ENCODE measurements around the gene SIGLEC1.

DNA sequence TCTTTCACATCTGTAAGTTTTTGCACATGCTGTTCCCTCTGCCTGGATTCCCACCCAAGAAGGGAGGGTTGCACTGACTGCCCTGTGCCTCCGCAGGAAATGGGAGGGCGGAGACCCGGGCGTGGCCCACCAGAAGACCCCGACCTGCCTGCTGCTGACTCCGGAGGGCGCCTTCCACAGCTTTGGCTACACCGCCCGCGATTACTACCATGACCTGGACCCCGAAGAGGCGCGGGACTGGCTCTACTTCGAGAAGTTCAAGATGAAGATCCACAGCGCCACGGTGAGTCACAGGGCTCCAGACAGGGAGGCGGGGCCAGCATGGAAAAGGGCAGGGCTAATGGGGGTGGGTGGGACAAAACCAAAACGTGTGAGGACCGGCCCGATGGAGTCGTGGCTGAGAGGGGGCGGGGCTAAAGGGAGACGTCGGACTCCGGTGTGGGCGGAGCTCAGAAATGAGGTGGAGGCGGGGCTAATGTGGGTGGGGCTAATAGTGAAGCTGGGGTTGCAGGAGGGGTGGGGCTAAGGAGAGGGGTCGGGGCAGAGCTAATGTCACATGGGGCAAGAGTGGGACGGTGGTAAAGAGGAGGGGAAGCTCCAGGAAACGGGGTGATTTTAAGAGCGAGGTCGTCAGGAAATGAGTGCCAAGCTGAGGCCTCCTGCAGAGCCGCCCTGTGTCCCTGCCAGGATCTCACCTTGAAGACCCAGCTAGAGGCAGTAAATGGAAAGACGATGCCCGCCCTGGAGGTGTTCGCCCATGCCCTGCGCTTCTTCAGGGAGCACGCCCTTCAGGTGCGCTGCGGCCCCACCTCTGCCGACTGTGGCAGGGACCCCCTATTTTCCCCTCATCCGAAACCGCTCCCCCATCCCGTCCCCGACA lies 32.6 kb upstream of the SIGLEC1 start:
- TF ChIP-seq, protein P1, sequence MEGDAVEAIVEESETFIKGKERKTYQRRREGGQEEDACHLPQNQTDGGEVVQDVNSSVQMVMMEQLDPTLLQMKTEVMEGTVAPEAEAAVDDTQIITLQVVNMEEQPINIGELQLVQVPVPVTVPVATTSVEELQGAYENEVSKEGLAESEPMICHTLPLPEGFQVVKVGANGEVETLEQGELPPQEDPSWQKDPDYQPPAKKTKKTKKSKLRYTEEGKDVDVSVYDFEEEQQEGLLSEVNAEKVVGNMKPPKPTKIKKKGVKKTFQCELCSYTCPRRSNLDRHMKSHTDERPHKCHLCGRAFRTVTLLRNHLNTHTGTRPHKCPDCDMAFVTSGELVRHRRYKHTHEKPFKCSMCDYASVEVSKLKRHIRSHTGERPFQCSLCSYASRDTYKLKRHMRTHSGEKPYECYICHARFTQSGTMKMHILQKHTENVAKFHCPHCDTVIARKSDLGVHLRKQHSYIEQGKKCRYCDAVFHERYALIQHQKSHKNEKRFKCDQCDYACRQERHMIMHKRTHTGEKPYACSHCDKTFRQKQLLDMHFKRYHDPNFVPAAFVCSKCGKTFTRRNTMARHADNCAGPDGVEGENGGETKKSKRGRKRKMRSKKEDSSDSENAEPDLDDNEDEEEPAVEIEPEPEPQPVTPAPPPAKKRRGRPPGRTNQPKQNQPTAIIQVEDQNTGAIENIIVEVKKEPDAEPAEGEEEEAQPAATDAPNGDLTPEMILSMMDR (IDR thresholded peaks at IDR 0.05), result no peak
- no peak for TF ChIP-seq POLR2A (IDR thresholded peaks at IDR 0.05)
- no peak for TF ChIP-seq POLR2AphosphoS5 (IDR thresholded peaks at IDR 0.05)
